NCI-H82 (cell line): ENCODE data around the gene SHF.
A peak's percentile ranks its signal among the peaks of the same experiment; 100 is the strongest.
"Not testable (repeated sequence)": the region's sequence is repeated elsewhere in the genome, so short reads cannot be mapped to it uniquely, and the experiment has no call there.

Source experiments
- DNase-seq: peaks from one replicate; lab custom pipeline; 2025; lab: John Stamatoyannopoulos, UW

The SHF gene

GRCh38 chr15:45187894-45188830 is at the start of gene SHF:
Gene SHF, minus strand, starts transcription at chr15:45187966. Its CDS starts 15 bp downstream, at chr15:45187951.
- DNase-seq, result peak; percentile 96

GRCh38 chr15:45236806-45237205 is 49.0 kb upstream of the SHF start:
- DNase-seq, result not testable (repeated sequence)

- DNase-seq, result peak; percentile 70
Measured at GRCh38 chr15:45234562-45235235, 46.9 kb upstream of the SHF start.

GRCh38 chr15:45231864-45232562 is 44.2 kb upstream of the SHF start:
- no peak for DNase-seq

GRCh38 chr15:45231132-45231531 is 43.4 kb upstream of the SHF start:
- DNase-seq, result no peak

GRCh38 chr15:45230245-45230965 is 42.6 kb upstream of the SHF start:
- DNase-seq, result no peak

- no peak for DNase-seq
Measured at GRCh38 chr15:45228931-45229330, 41.2 kb upstream of the SHF start.

- DNase-seq, result peak; percentile 84
Measured at GRCh38 chr15:45225506-45226273, 37.9 kb upstream of the SHF start.

- DNase-seq, result peak; percentile 75
Measured at GRCh38 chr15:45224621-45225217, 37.0 kb upstream of the SHF start.

GRCh38 chr15:45221967-45222366 is 34.2 kb upstream of the SHF start:
- peak; percentile 20 for DNase-seq

- no peak for DNase-seq
Measured at GRCh38 chr15:45221053-45221599, 33.4 kb upstream of the SHF start.

- no peak for DNase-seq
Measured at GRCh38 chr15:45212493-45212892, 24.7 kb upstream of the SHF start.

- DNase-seq, result peak; percentile 90
Measured at GRCh38 chr15:45205192-45205591, 17.4 kb upstream of the SHF start.

- no peak for DNase-seq
Measured at GRCh38 chr15:45203182-45203581, 15.4 kb upstream of the SHF start.

- DNase-seq, result peak; percentile 31
Measured at GRCh38 chr15:45201869-45202268, 14.1 kb upstream of the SHF start.

GRCh38 chr15:45201557-45201859 is 13.7 kb upstream of the SHF start:
- DNase-seq, result no peak

- DNase-seq, result peak; percentile 78
Measured at GRCh38 chr15:45200799-45201556, 13.2 kb upstream of the SHF start.

- peak; percentile 96 for DNase-seq
Measured at GRCh38 chr15:45200001-45200798, 12.4 kb upstream of the SHF start.
